ENCODE results near the gene ARHGAP15. TPM values are rescaled to one million over a fixed set of nuclear protein-coding genes. Genes with fewer than 3 reads are reported as not detected.

Gene ARHGAP15
- polyA plus RNA-seq, 1 experiment, result not detected

GRCh38 chr2:143697744-143698143 is 568.5 kb downstream of the ARHGAP15 start:
- H3K4me3 ChIP-seq (ENCODE audit: low read depth, low read length), result no peak overlapping the region
- CTCF ChIA-PET, result interaction anchor here (1.1 kb wide), 1 partner anchor 11 kb away, joined by 3 read pairs; no protein-coding TSS in a partner anchor
- TF ChIP-seq CTCF (IDR thresholded peaks at IDR 0.05; ENCODE audit: insufficient read depth, low read depth, low read length), result no peak

GRCh38 chr2:143698352-143698751 is 569.1 kb downstream of the ARHGAP15 start:
- no peak for DNase-seq (ENCODE audit: low read depth)
- Histone ChIP-seq H3K27me3 (ENCODE audit: control insufficient read depth, insufficient read depth, low read length) (no peaks in the 10 kb centered on the region; the same call in 1 of the 2 replicates), H3K4me3 (ENCODE audit: low read depth, low read length) (no peak overlapping the region), H3K36me3 (ENCODE audit: control insufficient read depth, insufficient read depth, low read length) (no peaks in the 10 kb centered on the region)
- TF ChIP-seq CTCF (IDR thresholded peaks at IDR 0.05; ENCODE audit: insufficient read depth, low read depth, low read length), result no peak
- POLR2A ChIA-PET, result no interaction called here
- CTCF ChIA-PET, result interaction anchor here (1.1 kb wide), 1 partner anchor 12 kb away, joined by 3 read pairs; no protein-coding TSS in a partner anchor

More at GRCh38 chr2:143697744-143698143, 568.5 kb downstream of the ARHGAP15 start:
- DNase-seq (ENCODE audit: low read depth), result no peak
- H3K27me3 ChIP-seq (ENCODE audit: control insufficient read depth, insufficient read depth, low read length), result no peaks in the 10 kb centered on the region; the same call in 1 of the 2 replicates
- H3K36me3 ChIP-seq (ENCODE audit: control insufficient read depth, insufficient read depth, low read length), result no peaks in the 10 kb centered on the region
- POLR2A ChIA-PET, result no interaction called here

- DNase-seq (ENCODE audit: low read depth), result no peak
- ChIA-PET CTCF (no interaction called here), POLR2A (no interaction called here)
- Histone ChIP-seq H3K36me3 (ENCODE audit: control insufficient read depth, insufficient read depth, low read length) (no peaks in the 10 kb centered on the region), H3K4me3 (ENCODE audit: low read depth, low read length) (no peak overlapping the region), H3K27me3 (ENCODE audit: control insufficient read depth, insufficient read depth, low read length) (no peaks in the 10 kb centered on the region; the same call in 1 of the 2 replicates)
- TF ChIP-seq CTCF (IDR thresholded peaks at IDR 0.05; ENCODE audit: insufficient read depth, low read depth, low read length), result no peak
These were observed 569.8 kb downstream of the ARHGAP15 start for GRCh38 chr2:143698888-143699570.

- H3K36me3 ChIP-seq (ENCODE audit: control insufficient read depth, insufficient read depth, low read length), result no peaks in the 10 kb centered on the region
- DNase-seq (ENCODE audit: low read depth), result peak; percentile 27
- H3K4me3 ChIP-seq (ENCODE audit: low read depth, low read length), result no peak overlapping the region
- no peak for TF ChIP-seq CTCF (IDR thresholded peaks at IDR 0.05; ENCODE audit: insufficient read depth, low read depth, low read length)
- ChIA-PET CTCF (interaction anchor here (1.2 to 1.6 kb wide), 2 partner anchors 14 to 442 kb away, joined by 4 to 7 read pairs; no protein-coding TSS in a partner anchor), POLR2A (no interaction called here)
- H3K27me3 ChIP-seq (ENCODE audit: control insufficient read depth, insufficient read depth, low read length), result no peaks in the 10 kb centered on the region
These were observed 571.6 kb downstream of the ARHGAP15 start for GRCh38 chr2:143700865-143701264.

GRCh38 chr2:143701785-143702184 is 572.6 kb downstream of the ARHGAP15 start:
- no peak for DNase-seq (ENCODE audit: low read depth)
- no peaks in the 10 kb centered on the region for H3K36me3 ChIP-seq (ENCODE audit: control insufficient read depth, insufficient read depth, low read length)
- no peak for TF ChIP-seq CTCF (IDR thresholded peaks at IDR 0.05; ENCODE audit: insufficient read depth, low read depth, low read length)
- ChIA-PET CTCF (no interaction called here), POLR2A (no interaction called here)
- H3K27me3 ChIP-seq (ENCODE audit: control insufficient read depth, insufficient read depth, low read length), result no peaks in the 10 kb centered on the region
- no peak overlapping the region for H3K4me3 ChIP-seq (ENCODE audit: low read depth, low read length)
